Gastrocnemius medialis (tissue), 4 donors: Measurements from ENCODE around the gene PRSS1. TPM values are rescaled to one million over a fixed set of nuclear protein-coding genes. Genes with fewer than 3 reads are reported as not detected.

ENCODE experiments used
- ATAC-seq, 2 donors: fragments of 150-250 bp; one replicate each; pipeline ENCODE4 v1.9.1; 2016
- DNase-seq, 2 donors: peaks; one replicate each; pipeline ENCODE4 v3.0.0-alpha.2; 2019
- H3K27ac ChIP-seq, 4 donors: fragments of 200-600 bp; sonication (generic); 1 replicate in 1 of 4; 2 replicates in 3 of 4; pipeline ENCODE4 v1.5.1; 2016 to 2018; ENCODE audit warnings: mild to moderate bottlenecking in 2 of 4, moderate library complexity in 1 of 4
- H3K27me3 ChIP-seq, 3 donors: fragments of 200-600 bp; sonication (generic) in 2 of 3; 1 replicate in 1 of 3; 2 replicates in 2 of 3; pipeline versions ENCODE4 v1.5.1 to v1.6.0; 2016 to 2019; ENCODE audit warnings: mild to moderate bottlenecking in 1 of 3, moderate library complexity in 1 of 3
- H3K36me3 ChIP-seq, 2 donors: fragments of 200-600 bp; sonication (generic) in 1 of 2; one replicate each; pipeline ENCODE4 v1.5.1; 2017 to 2018
- H3K4me1 ChIP-seq, 2 donors: fragments of 200-600 bp; sonication (generic) in 1 of 2; one replicate each; pipeline ENCODE4 v1.5.1; 2016 to 2017; ENCODE audit warnings: mild to moderate bottlenecking in 2 of 2
- H3K4me3 ChIP-seq, 4 donors: fragments of 200-600 bp; sonication (generic) in 3 of 4; 1 replicate in 1 of 4; 2 replicates in 3 of 4; pipeline ENCODE4 v1.5.1; 2016 to 2019; ENCODE audit warnings: mild to moderate bottlenecking in 2 of 4
- H3K9me3 ChIP-seq, 3 donors: fragments of 200-600 bp; sonication (generic) in 2 of 3; 1 replicate in 1 of 3; 2 replicates in 2 of 3; pipeline ENCODE4 v1.5.1; 2016 to 2019
- CTCF ChIP-seq, 5 experiments: fragments of 450-650 bp in 3 of 5; fragments of 200-600 bp in 2 of 5; sonication (generic) in 2 of 5; IDR thresholded peaks in 4 of 5; conservative IDR thresholded peaks in 1 of 5; 1 replicate in 4 of 5; 2 replicates in 1 of 5; pipeline ENCODE4 v1.5.1; 2016 to 2019; ENCODE audit warnings: antibody characterized with exemption in 5 of 5, mild to moderate bottlenecking in 3 of 5, moderate library complexity in 3 of 5
- POLR2A ChIP-seq, 2 donors: fragments of 450-650 bp; IDR thresholded peaks; one replicate each; pipeline ENCODE4 v1.6.1; 2017; ENCODE audit warnings: antibody characterized with exemption in 2 of 2, mild to moderate bottlenecking in 2 of 2, moderate library complexity in 2 of 2
- in situ Hi-C, 4 donors: fragments of 200-750 bp; cut with MboI; loops; one replicate each; pipeline versions ENCODE4 v1.15.0 to v1.8.0; 2017; ENCODE audit warnings: low sequenced_read_pairs in 4 of 4
- intact Hi-C: fragments of 100-400 bp; cut with DNase I; formaldehyde crosslinking; loops from one replicate; pipeline ENCODE4 v1.15.1; 2023; ENCODE audit warnings: low total_unique reads
- total RNA-seq, 4 donors: library from RNA; depleted of rRNA; stranded (reverse); fragments of >200 nt; gene quantifications; one replicate each; pipeline versions ENCODE4 v1.1.0 to v1.2.3, GENCODE V29; 2016

The PRSS1 gene
- total RNA-seq, 4 donors from 2014 or later, result not detected

GRCh38 chr7:142716596-142716995 lies 32.7 kb upstream of the PRSS1 start:
- Histone ChIP-seq H3K27ac (no peak overlapping the region), H3K4me3 (no peak overlapping the region), H3K4me1 (peaks cover 7 to 8% of the 10 kb centered on the region in 2 donors), H3K27me3 (no peaks in the 10 kb centered on the region), H3K9me3 (no peaks in the 10 kb centered on the region), H3K36me3 (no peaks in the 10 kb centered on the region)
- DNase-seq (no peak), ATAC-seq (no peak)
- TF ChIP-seq CTCF (IDR thresholded peaks at IDR 0.05 in 4 of 5, conservative IDR thresholded peaks at IDR 0.05 in 1 of 5) (no peak), POLR2A (IDR thresholded peaks at IDR 0.05) (no peak)
- intact Hi-C loops, result no loop called here
- in situ Hi-C loops, result no loop called here

- H3K27me3 ChIP-seq, result no peaks in the 10 kb centered on the region
- H3K36me3 ChIP-seq, result no peaks in the 10 kb centered on the region
- intact Hi-C loops, result no loop called here
- no peak overlapping the region for H3K27ac ChIP-seq
- H3K9me3 ChIP-seq, result no peaks in the 10 kb centered on the region
- DNase-seq, result no peak
- H3K4me1 ChIP-seq, result peaks cover 7 to 8% of the 10 kb centered on the region in 2 donors
- in situ Hi-C loops, result no loop called here
- no peak overlapping the region for H3K4me3 ChIP-seq
- no peak for TF ChIP-seq POLR2A (IDR thresholded peaks at IDR 0.05)
- TF ChIP-seq CTCF (IDR thresholded peaks at IDR 0.05 in 4 of 5, conservative IDR thresholded peaks at IDR 0.05 in 1 of 5), result no peak
- no peak for ATAC-seq
These were observed 31.8 kb upstream of the PRSS1 start for GRCh38 chr7:142717453-142717852.

- TF ChIP-seq CTCF (IDR thresholded peaks at IDR 0.05 in 4 of 5, conservative IDR thresholded peaks at IDR 0.05 in 1 of 5), result no peak
- no peak for TF ChIP-seq POLR2A (IDR thresholded peaks at IDR 0.05)
- in situ Hi-C loops, result no loop called here
- H3K4me1 ChIP-seq, result peaks cover 7 to 8% of the 10 kb centered on the region in 2 donors
- ATAC-seq (no peak), DNase-seq (no peak)
- H3K9me3 ChIP-seq, result no peaks in the 10 kb centered on the region
- no peak overlapping the region for H3K4me3 ChIP-seq
- no peak overlapping the region for H3K27ac ChIP-seq
- no peaks in the 10 kb centered on the region for H3K36me3 ChIP-seq
- intact Hi-C loops, result no loop called here
- H3K27me3 ChIP-seq, result no peaks in the 10 kb centered on the region
These were observed 31.0 kb upstream of the PRSS1 start for GRCh38 chr7:142718313-142718712.

GRCh38 chr7:142720172-142720773 lies 29.0 kb upstream of the PRSS1 start:
- H3K4me1 ChIP-seq, result no peaks in the 10 kb centered on the region
- H3K27ac ChIP-seq, result no peak overlapping the region
- ATAC-seq (no peak), DNase-seq (no peak)
- H3K4me3 ChIP-seq, result no peak overlapping the region
- in situ Hi-C loops, result no loop called here
- no peaks in the 10 kb centered on the region for H3K36me3 ChIP-seq
- no peaks in the 10 kb centered on the region for H3K27me3 ChIP-seq
- intact Hi-C loops, result no loop called here
- H3K9me3 ChIP-seq, result no peaks in the 10 kb centered on the region
- TF ChIP-seq CTCF (IDR thresholded peaks at IDR 0.05 in 4 of 5, conservative IDR thresholded peaks at IDR 0.05 in 1 of 5) (no peak), POLR2A (IDR thresholded peaks at IDR 0.05) (no peak)

GRCh38 chr7:142720986-142721385 lies 28.3 kb upstream of the PRSS1 start:
- no peak overlapping the region for H3K4me3 ChIP-seq
- H3K4me1 ChIP-seq, result no peaks in the 10 kb centered on the region
- H3K36me3 ChIP-seq, result no peaks in the 10 kb centered on the region
- intact Hi-C loops, result no loop called here
- no peak overlapping the region for H3K27ac ChIP-seq
- in situ Hi-C loops, result no loop called here
- no peaks in the 10 kb centered on the region for H3K9me3 ChIP-seq
- TF ChIP-seq POLR2A (IDR thresholded peaks at IDR 0.05), result no peak
- no peak for TF ChIP-seq CTCF (IDR thresholded peaks at IDR 0.05 in 4 of 5, conservative IDR thresholded peaks at IDR 0.05 in 1 of 5)
- no peaks in the 10 kb centered on the region for H3K27me3 ChIP-seq
- DNase-seq (no peak), ATAC-seq (no peak)
